MM.1S (cell line): ENCODE measurements around the gene IQCB1.

Experiments
- DNase-seq: peaks from one replicate; pipeline ENCODE4 v3.0.0-alpha.2; 2015
- H2AFZ ChIP-seq: fragments of 300-600 bp; sonication (generic); 2 replicates; pipeline ENCODE4 v1.6.0; 2016; ENCODE audit warnings: antibody characterized with exemption, low read length
- H3F3A ChIP-seq: fragments of 300-600 bp; sonication (generic); 2 replicates; pipeline ENCODE4 v1.6.1; 2016; ENCODE audit warnings: mild to moderate bottlenecking, antibody characterized with exemption, low read length, moderate library complexity, mixed read lengths; ENCODE audit not compliant: insufficient read depth
- H3K27ac ChIP-seq: fragments of 300-600 bp; sonication (generic); 2 replicates; pipeline ENCODE4 v1.5.1; 2016; ENCODE audit warnings: mild to moderate bottlenecking, low read length
- H3K27me3 ChIP-seq: fragments of 300-600 bp; sonication (generic); replicated peaks from 2 replicates; pipeline ENCODE4 v1.6.0; 2016; ENCODE audit warnings: low read length; ENCODE audit not compliant: insufficient read depth
- H3K36me3 ChIP-seq: fragments of 300-600 bp; sonication (generic); replicated peaks from 2 replicates; pipeline ENCODE4 v1.6.1; 2016; ENCODE audit warnings: mild to moderate bottlenecking, low read length, mixed read lengths; ENCODE audit not compliant: insufficient read depth
- H3K4me1 ChIP-seq: fragments of 300-600 bp; sonication (generic); 2 replicates; pipeline ENCODE4 v1.6.1; 2016; ENCODE audit warnings: low read length, mixed read lengths
- H3K4me2 ChIP-seq: fragments of 300-600 bp; sonication (generic); 2 replicates; pipeline ENCODE4 v1.6.0; 2016; ENCODE audit warnings: low read depth, low read length
- H3K4me3 ChIP-seq: fragments of 300-600 bp; sonication (generic); 2 replicates; pipeline ENCODE4 v1.5.1; 2016; ENCODE audit warnings: low read length, mixed read lengths
- H3K79me2 ChIP-seq: fragments of 300-600 bp; sonication (generic); 2 replicates; pipeline ENCODE4 v1.6.1; 2016; ENCODE audit warnings: mixed run types, low read length, mixed read lengths
- H3K9ac ChIP-seq: fragments of 300-600 bp; sonication (generic); 2 replicates; pipeline ENCODE4 v1.6.1; 2016; ENCODE audit warnings: low read length, mixed read lengths
- H3K9me2 ChIP-seq: fragments of 300-600 bp; sonication (generic); replicated peaks from 2 replicates; pipeline ENCODE4 v1.6.1; 2016; ENCODE audit warnings: mild to moderate bottlenecking, low read length, mixed read lengths; ENCODE audit not compliant: insufficient read depth
- H3K9me3 ChIP-seq: fragments of 300-600 bp; sonication (generic); replicated peaks from 2 replicates; pipeline ENCODE4 v1.6.1; 2016; ENCODE audit warnings: mild to moderate bottlenecking, low read length, mixed read lengths; ENCODE audit not compliant: insufficient read depth
- H4K20me1 ChIP-seq: fragments of 300-600 bp; sonication (generic); 2 replicates; pipeline ENCODE4 v1.6.1; 2016; ENCODE audit warnings: mild to moderate bottlenecking, low read length, moderate library complexity, mixed read lengths; ENCODE audit not compliant: insufficient read depth
- EZH2 ChIP-seq: fragments of 300-600 bp; sonication (generic); optimal IDR thresholded peaks from 2 replicates; pipeline ENCODE3; 2017; ENCODE audit warnings: low read depth, mild to moderate bottlenecking, antibody characterized with exemption, low read length, mixed read lengths
- EZH2phosphoT487 ChIP-seq: fragments of 300-600 bp; sonication (generic); IDR thresholded peaks from 2 replicates; pipeline ENCODE4 v1.6.1; 2018; ENCODE audit warnings: antibody characterized with exemption, low read length
- TF ChIP-seq, protein P1 (sequence below): fragments of 300-600 bp; sonication (generic); IDR thresholded peaks from 2 replicates; pipeline ENCODE4 v1.5.1; 2016; ENCODE audit warnings: antibody characterized with exemption, low read length, mixed read lengths

Gene IQCB1

DNA sequence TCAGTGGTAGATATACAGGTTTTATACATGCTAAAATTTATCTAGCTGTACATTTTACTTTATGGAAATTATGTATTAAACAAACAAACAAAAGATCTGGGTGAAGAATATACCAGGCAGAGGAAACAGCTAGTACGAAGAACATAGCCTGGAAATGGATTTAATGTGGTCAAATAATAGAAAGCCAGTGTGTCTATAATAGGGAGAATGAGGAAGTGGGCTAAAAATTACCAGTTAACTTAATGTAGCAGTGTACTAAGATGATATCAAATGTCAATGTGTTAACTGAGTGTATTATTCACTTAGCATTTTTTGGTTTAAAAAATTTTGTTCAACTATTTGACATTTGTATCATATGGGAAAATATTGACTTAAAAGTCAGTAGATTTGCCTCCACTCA lies 36.6 kb upstream of the IQCB1 start:
- no peaks in the 10 kb centered on the region for H3K4me1 ChIP-seq
- H3K4me3 ChIP-seq = no peak overlapping the region
- no peak for DNase-seq

DNA sequence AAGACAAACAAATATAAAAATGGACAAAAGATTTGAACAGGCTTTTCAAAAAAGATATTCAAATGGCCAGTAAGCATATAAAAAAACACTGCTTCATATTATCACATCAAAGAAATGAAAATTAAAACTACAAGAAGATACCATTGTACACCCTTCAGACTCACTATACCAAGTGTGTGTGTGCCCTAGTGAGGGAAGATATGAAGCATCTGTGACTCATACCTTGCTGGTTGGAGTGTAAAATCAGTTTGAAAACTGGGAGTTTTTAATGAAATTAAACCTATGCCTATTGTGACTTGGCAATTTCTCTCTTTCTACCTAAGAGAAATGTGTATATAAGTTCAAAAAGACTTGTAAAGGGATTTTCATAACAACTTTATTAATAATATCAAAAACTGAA lies 35.9 kb upstream of the IQCB1 start:
- TF ChIP-seq, protein P1, sequence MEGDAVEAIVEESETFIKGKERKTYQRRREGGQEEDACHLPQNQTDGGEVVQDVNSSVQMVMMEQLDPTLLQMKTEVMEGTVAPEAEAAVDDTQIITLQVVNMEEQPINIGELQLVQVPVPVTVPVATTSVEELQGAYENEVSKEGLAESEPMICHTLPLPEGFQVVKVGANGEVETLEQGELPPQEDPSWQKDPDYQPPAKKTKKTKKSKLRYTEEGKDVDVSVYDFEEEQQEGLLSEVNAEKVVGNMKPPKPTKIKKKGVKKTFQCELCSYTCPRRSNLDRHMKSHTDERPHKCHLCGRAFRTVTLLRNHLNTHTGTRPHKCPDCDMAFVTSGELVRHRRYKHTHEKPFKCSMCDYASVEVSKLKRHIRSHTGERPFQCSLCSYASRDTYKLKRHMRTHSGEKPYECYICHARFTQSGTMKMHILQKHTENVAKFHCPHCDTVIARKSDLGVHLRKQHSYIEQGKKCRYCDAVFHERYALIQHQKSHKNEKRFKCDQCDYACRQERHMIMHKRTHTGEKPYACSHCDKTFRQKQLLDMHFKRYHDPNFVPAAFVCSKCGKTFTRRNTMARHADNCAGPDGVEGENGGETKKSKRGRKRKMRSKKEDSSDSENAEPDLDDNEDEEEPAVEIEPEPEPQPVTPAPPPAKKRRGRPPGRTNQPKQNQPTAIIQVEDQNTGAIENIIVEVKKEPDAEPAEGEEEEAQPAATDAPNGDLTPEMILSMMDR = no peak
- no peak for TF ChIP-seq EZH2phosphoT487
- no peak for TF ChIP-seq EZH2
- no peak overlapping the region for H3K4me3 ChIP-seq
- no peaks in the 10 kb centered on the region for H3K9me3 ChIP-seq
- H3K79me2 ChIP-seq = peaks cover 5% of the 10 kb centered on the region
- H3K9me2 ChIP-seq = no peaks in the 10 kb centered on the region
- no peaks in the 10 kb centered on the region for H3K4me1 ChIP-seq
- H3K4me2 ChIP-seq = no peak overlapping the region
- H3K27me3 ChIP-seq = no peaks in the 10 kb centered on the region
- H3K27ac ChIP-seq = no peak overlapping the region
- H3K9ac ChIP-seq = no peak overlapping the region
- no peaks in the 10 kb centered on the region for H4K20me1 ChIP-seq
- H3F3A ChIP-seq = no peaks in the 10 kb centered on the region
- H2AFZ ChIP-seq = no peak overlapping the region
- peaks cover 21% of the 10 kb centered on the region; the same call in 1 of the 2 replicates for H3K36me3 ChIP-seq
- no peak for DNase-seq

More for the DNA sequence above, 36.6 kb upstream of the IQCB1 start:
- TF ChIP-seq EZH2 (no peak), EZH2phosphoT487 (no peak)
- TF ChIP-seq, protein P1 = no peak
- H2AFZ ChIP-seq = no peak overlapping the region
- no peaks in the 10 kb centered on the region for H3K9me3 ChIP-seq
- no peak overlapping the region for H3K9ac ChIP-seq
- no peak overlapping the region for H3K4me2 ChIP-seq
- no peaks in the 10 kb centered on the region for H3F3A ChIP-seq
- no peak overlapping the region for H3K27ac ChIP-seq
- peaks cover 21% of the 10 kb centered on the region; the same call in 1 of the 2 replicates for H3K36me3 ChIP-seq
- no peaks in the 10 kb centered on the region; the same call in 1 of the 2 replicates for H3K79me2 ChIP-seq
- no peaks in the 10 kb centered on the region for H3K9me2 ChIP-seq
- H3K27me3 ChIP-seq = no peaks in the 10 kb centered on the region
- H4K20me1 ChIP-seq = no peaks in the 10 kb centered on the region

DNA sequence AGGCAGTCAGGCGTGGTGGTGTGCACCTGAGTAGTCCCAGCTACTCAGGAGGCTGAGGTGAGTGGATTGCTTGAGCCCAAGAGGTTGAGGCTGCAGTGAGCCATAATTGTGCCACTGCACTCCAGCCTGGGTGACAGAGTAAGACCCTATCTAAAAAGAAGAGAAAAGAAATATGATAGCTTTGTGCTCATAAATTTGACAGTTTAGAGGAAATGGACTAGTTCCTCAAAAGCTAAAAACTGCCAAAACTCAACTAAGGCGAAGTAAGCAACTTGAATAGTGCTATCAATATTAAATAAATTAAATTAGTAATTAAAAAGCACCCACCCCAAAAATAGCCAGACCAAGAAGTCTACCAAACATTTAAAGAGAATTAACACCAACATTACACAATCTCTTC lies 34.9 kb upstream of the IQCB1 start:
- H3F3A ChIP-seq = no peaks in the 10 kb centered on the region
- no peaks in the 10 kb centered on the region for H3K4me1 ChIP-seq
- no peaks in the 10 kb centered on the region for H3K9me3 ChIP-seq
- H3K9ac ChIP-seq = no peak overlapping the region
- H3K4me2 ChIP-seq = no peak overlapping the region
- no peaks in the 10 kb centered on the region for H3K27me3 ChIP-seq
- no peak overlapping the region for H3K27ac ChIP-seq
- no peak overlapping the region for H3K4me3 ChIP-seq
- peaks cover 10% of the 10 kb centered on the region for H3K79me2 ChIP-seq
- no peak overlapping the region for H2AFZ ChIP-seq
- H3K9me2 ChIP-seq = no peaks in the 10 kb centered on the region
- TF ChIP-seq EZH2 = no peak
- TF ChIP-seq, protein P1 = no peak
- TF ChIP-seq EZH2phosphoT487 = no peak
- DNase-seq = no peak
- no peaks in the 10 kb centered on the region for H4K20me1 ChIP-seq
- H3K36me3 ChIP-seq = peaks cover 21% of the 10 kb centered on the region; the same call in 1 of the 2 replicates
